HepG2 (cell line): ENCODE results near the gene TMEM167A. TPM values are rescaled to one million over a fixed set of nuclear protein-coding genes. Genes with fewer than 3 reads are reported as not detected.

ENCODE experiments used
- ATAC-seq: fragments of 200-7000 bp; cut with Tn5 transposase; 3 replicates; pipeline ENCODE4 v1.9.1; 2020; ENCODE audit warnings: mild to moderate bottlenecking, moderate library complexity
- BruUV-seq: library from RNA; stranded (reverse); fragments of 400-500 nt; replicated peaks from 2 replicates; lab custom pipeline; 2021; lab: Mats Ljungman, UMichigan
- CTCF ChIA-PET: fragments of 300-600 bp; formaldehyde crosslinking; extraction: SDS; loops from one replicate; lab custom pipeline; 2021; ENCODE audit warnings: low total read pairs, inconsistent platforms, low intra/inter-chr PET ratio; lab: Yijun Ruan, JAX
- POLR2A ChIA-PET: fragments of 350-600 bp; sonication (Branson Sonifier 250); formaldehyde crosslinking; loops from one replicate; lab custom pipeline; 2020; ENCODE audit warnings: antibody characterized with exemption, inconsistent platforms; lab: Yijun Ruan, JAX
- DNase-seq: peaks from one replicate; pipeline ENCODE4 v3.0.0-alpha.2; 2015; ENCODE audit warnings: low spot score
- FAIRE-seq: peaks from 3 replicates; lab custom pipeline; 2011; peaks lifted over from hg19 to GRCh38; lab: Jason Lieb, UNC
- H2AFZ ChIP-seq: one replicate; pipeline ENCODE4 v1.6.1; 2011; ENCODE audit warnings: low read length, inconsistent platforms
- H3K27ac ChIP-seq: fragments of 300-600 bp; 3 replicates; pipeline ENCODE4 v1.8.0; 2011; ENCODE audit warnings: mixed run types, mild to moderate bottlenecking, mixed read lengths, low read length, inconsistent platforms; ENCODE audit not compliant: insufficient read depth; ENCODE audit errors: extremely low read length
- H3K27me3 ChIP-seq, 2 experiments: fragments of 200-600 bp in 1 of 2; 2 replicates in 1 of 2; 3 replicates in 1 of 2; pipeline versions ENCODE4 v1.6.0 to v1.8.0; 2011; ENCODE audit warnings: low read length in 2 of 2, mild to moderate bottlenecking in 2 of 2, moderate library complexity in 2 of 2, inconsistent platforms in 1 of 2; ENCODE audit not compliant: insufficient read depth in 2 of 2, control insufficient read depth in 1 of 2
- H3K36me3 ChIP-seq, 2 experiments: fragments of 200-600 bp in 1 of 2; replicated peaks in 1 of 2; 2 replicates in 1 of 2; 3 replicates in 1 of 2; pipeline versions ENCODE4 v1.5.1 to v1.8.0; 2011; ENCODE audit warnings: low read length in 2 of 2, inconsistent platforms in 1 of 2; ENCODE audit not compliant: insufficient read depth in 2 of 2, control insufficient read depth in 1 of 2
- H3K4me1 ChIP-seq: 2 replicates; pipeline ENCODE4 v1.5.1; 2012; ENCODE audit warnings: low read length, inconsistent platforms; ENCODE audit not compliant: insufficient read depth
- H3K4me2 ChIP-seq: 2 replicates; pipeline ENCODE4 v1.6.0; 2011; ENCODE audit warnings: low read depth, low read length, inconsistent platforms
- H3K4me3 ChIP-seq, 3 experiments: fragments of 200-600 bp in 1 of 3; sonication (generic), shearing (Covaris generic) in 1 of 3; replicated peaks in 1 of 3; 2 replicates each; pipeline ENCODE4 v1.5.1; 2011 to 2016; ENCODE audit warnings: low read length in 3 of 3, inconsistent platforms in 2 of 3, low read depth in 2 of 3, mild to moderate bottlenecking in 2 of 3, control low read depth in 1 of 3, mixed read lengths in 1 of 3; ENCODE audit not compliant: insufficient read depth in 1 of 3
- H3K79me2 ChIP-seq: one replicate; pipeline ENCODE4 v1.6.1; 2011; ENCODE audit warnings: low read length, inconsistent platforms; ENCODE audit not compliant: insufficient read depth
- H3K9ac ChIP-seq: 2 replicates; pipeline ENCODE4 v1.6.0; 2011; ENCODE audit warnings: mild to moderate bottlenecking, low read depth, low read length, inconsistent platforms; ENCODE audit not compliant: insufficient read depth
- H3K9me3 ChIP-seq: 2 replicates; pipeline ENCODE4 v1.5.1; 2012; ENCODE audit warnings: mild to moderate bottlenecking, low read length
- H4K20me1 ChIP-seq: 2 replicates; pipeline ENCODE4 v1.6.0; 2011; ENCODE audit warnings: inconsistent platforms, mild to moderate bottlenecking, low read length, moderate library complexity; ENCODE audit not compliant: insufficient read depth
- ATF7 ChIP-seq, 2 experiments: fragments of 450-650 bp in 1 of 2; sonication (generic) in 1 of 2; formaldehyde crosslinking in 1 of 2; IDR thresholded peaks; 2 replicates each; pipeline versions ENCODE4 v1.4.0 to v1.6.1; 2016 to 2020; ENCODE audit warnings: antibody characterized with exemption in 1 of 2, mild to moderate bottlenecking in 1 of 2, missing genetic modification reagents in 1 of 2
- CBX2 ChIP-seq, 2 experiments: fragments of 200-600 bp in 1 of 2; sonication (generic); formaldehyde crosslinking in 1 of 2; IDR thresholded peaks; 2 replicates each; pipeline versions ENCODE4 v1.7.0 to v1.8.1; 2018 to 2022; ENCODE audit warnings: low read depth in 2 of 2, low read length in 1 of 2, mild to moderate bottlenecking in 1 of 2, missing genetic modification reagents in 1 of 2
- CREB1 ChIP-seq, 2 experiments: fragments of 450-650 bp in 1 of 2; IDR thresholded peaks; 2 replicates each; pipeline ENCODE4 v1.6.1; 2016 to 2017; ENCODE audit warnings: control low read depth in 1 of 2, mild to moderate bottlenecking in 1 of 2, missing compliant biosample characterization in 1 of 2, missing genetic modification characterization in 1 of 2
- GTF3A ChIP-seq: sonication (generic); formaldehyde crosslinking; conservative IDR thresholded peaks from 2 replicates; pipeline ENCODE4 v1.4.0; 2020; ENCODE audit warnings: mild to moderate bottlenecking, missing genetic modification reagents
- HNF4A ChIP-seq: sonication (generic); formaldehyde crosslinking; IDR thresholded peaks from 2 replicates; pipeline ENCODE4 v1.4.0; 2020; ENCODE audit warnings: missing genetic modification reagents
- MAF1 ChIP-seq: sonication (generic); formaldehyde crosslinking; IDR thresholded peaks from 2 replicates; pipeline ENCODE4 v1.5.0; 2020; ENCODE audit warnings: missing genetic modification reagents, borderline replicate concordance
- NKX3-1 ChIP-seq: sonication (generic); formaldehyde crosslinking; IDR thresholded peaks from 2 replicates; pipeline ENCODE4 v1.5.0; 2020; ENCODE audit warnings: missing genetic modification reagents
- PLRG1 ChIP-seq: fragments of 450-650 bp; conservative IDR thresholded peaks from 2 replicates; pipeline ENCODE4 v1.6.1; 2016
- POLR2AphosphoS2 ChIP-seq: IDR thresholded peaks from 2 replicates; pipeline ENCODE4 v1.6.1; 2011; ENCODE audit warnings: low read depth, low read length, improper control_type of control experiment
- STAG1 ChIP-seq: sonication (generic); formaldehyde crosslinking; IDR thresholded peaks from 2 replicates; pipeline ENCODE4 v1.4.0; 2020; ENCODE audit warnings: missing genetic modification reagents
- TBP ChIP-seq: sonication (generic); formaldehyde crosslinking; IDR thresholded peaks from 2 replicates; pipeline ENCODE4 v1.5.0; 2020; ENCODE audit warnings: missing genetic modification reagents
- ZNF615 ChIP-seq: sonication (generic); formaldehyde crosslinking; IDR thresholded peaks from 2 replicates; pipeline ENCODE4 v1.5.0; 2020; ENCODE audit warnings: mild to moderate bottlenecking, missing genetic modification reagents, borderline replicate concordance
- ZNF709 ChIP-seq: sonication (generic); formaldehyde crosslinking; IDR thresholded peaks from 2 replicates; pipeline ENCODE4 v1.5.0; 2020; ENCODE audit warnings: mild to moderate bottlenecking, missing genetic modification reagents
- ZNF724P ChIP-seq: sonication (generic); formaldehyde crosslinking; IDR thresholded peaks from 2 replicates; pipeline ENCODE4 v1.8.0; 2022; ENCODE audit warnings: missing genetic modification reagents, borderline replicate concordance
- ZNF773 ChIP-seq: sonication (generic); formaldehyde crosslinking; IDR thresholded peaks from 2 replicates; pipeline ENCODE4 v1.4.0; 2020; ENCODE audit warnings: missing genetic modification reagents, borderline replicate concordance
- WGBS: methylation state at CpG from one replicate; pipeline ENCODE4 v1.1.6; 2017; ENCODE audit warnings: low lambda C conversion rate; 5-methylcytosine and 5-hydroxymethylcytosine counted together
- in situ Hi-C: cut with HindIII; loops from 2 replicates; pipeline ENCODE4 v1.10.0; 2017; ENCODE audit warnings: low pct_unique_long_range_greater_than_20kb; ENCODE audit not compliant: extremely low pct_ligation_motif_present
- intact Hi-C: fragments of 100-400 bp; cut with micrococcal nuclease; formaldehyde crosslinking; loops from one replicate; pipeline ENCODE4 v1.10.0; 2022; ENCODE audit not compliant: unreplicated experiment
- polyA plus RNA-seq, 8 experiments: library from polyadenylated mRNA; depleted of rRNA in 3 of 8; stranded (reverse) in 7 of 8; unstranded in 1 of 8; fragments of >200 nt; fragmentation: Illumina TruSeq in 4 of 8; extraction: Trizol in 4 of 8; gene quantifications; 2 replicates each; pipeline versions ENCODE4 v1.2.1 to v1.2.3, GENCODE V29; 2011 to 2016; ENCODE audit warnings: low read depth in 4 of 8, missing spikeins in 1 of 8, mixed read lengths in 1 of 8; ENCODE audit not compliant: insufficient read depth in 1 of 8
- total RNA-seq, 5 experiments: library from RNA; depleted of rRNA; stranded (reverse); fragments of >200 nt; fragmentation: Illumina TruSeq; extraction: Trizol; gene quantifications; 2 replicates each; pipeline ENCODE4 v1.2.3, GENCODE V29; 2016; ENCODE audit warnings: low read depth in 1 of 5
- TF ChIP-seq, protein P1 (sequence below): sonication (generic); formaldehyde crosslinking; IDR thresholded peaks from 2 replicates; pipeline ENCODE4 v1.5.0; 2020; ENCODE audit warnings: mild to moderate bottlenecking, missing genetic modification reagents

TMEM167A gene
- total and polyA plus RNA-seq, 2 of the 13 experiments (the other 11 are each of a cell fraction or from before 2014, with no cell fraction given): 47.0 to 78.7 TPM

DNA sequence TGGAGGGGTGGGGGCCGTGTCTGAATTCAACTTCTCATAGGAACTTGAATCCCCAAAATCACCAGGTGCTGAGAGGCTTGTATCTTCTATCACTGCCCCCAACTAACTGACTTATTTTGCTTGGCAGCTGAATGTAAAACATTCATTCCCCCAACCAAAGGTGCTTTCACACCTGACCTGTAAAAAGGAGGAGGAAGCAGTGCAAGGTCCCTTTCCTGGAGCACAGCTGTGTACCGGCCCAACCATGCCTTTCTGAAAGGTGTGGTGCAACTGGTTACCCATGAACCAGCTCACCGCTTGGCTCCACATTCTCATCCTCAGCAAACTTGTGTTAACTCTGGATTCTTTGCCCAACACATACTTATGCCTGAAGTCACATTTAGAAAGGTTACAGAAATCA is 34.7 kb downstream of the TMEM167A start:
- DNase-seq (no peak), ATAC-seq (peak; percentile 80)
- Histone ChIP-seq H3K9me3 (no peaks in the 10 kb centered on the region), H3K4me3 (no peak overlapping the region), H3K36me3 (no peaks in the 10 kb centered on the region), H3K4me1 (peaks cover 14% of the 10 kb centered on the region), H3K79me2 (no peaks in the 10 kb centered on the region)
- intact Hi-C loops (no loop called here), in situ Hi-C loops (no loop called here)
- CTCF ChIA-PET: no interaction called here
- 21% methylated on average over 3 of the region's 3 CpGs for WGBS
- peak; percentile 50 for TF ChIP-seq HNF4A (CRISPR knock-in tag)
- TF ChIP-seq, protein P1, sequence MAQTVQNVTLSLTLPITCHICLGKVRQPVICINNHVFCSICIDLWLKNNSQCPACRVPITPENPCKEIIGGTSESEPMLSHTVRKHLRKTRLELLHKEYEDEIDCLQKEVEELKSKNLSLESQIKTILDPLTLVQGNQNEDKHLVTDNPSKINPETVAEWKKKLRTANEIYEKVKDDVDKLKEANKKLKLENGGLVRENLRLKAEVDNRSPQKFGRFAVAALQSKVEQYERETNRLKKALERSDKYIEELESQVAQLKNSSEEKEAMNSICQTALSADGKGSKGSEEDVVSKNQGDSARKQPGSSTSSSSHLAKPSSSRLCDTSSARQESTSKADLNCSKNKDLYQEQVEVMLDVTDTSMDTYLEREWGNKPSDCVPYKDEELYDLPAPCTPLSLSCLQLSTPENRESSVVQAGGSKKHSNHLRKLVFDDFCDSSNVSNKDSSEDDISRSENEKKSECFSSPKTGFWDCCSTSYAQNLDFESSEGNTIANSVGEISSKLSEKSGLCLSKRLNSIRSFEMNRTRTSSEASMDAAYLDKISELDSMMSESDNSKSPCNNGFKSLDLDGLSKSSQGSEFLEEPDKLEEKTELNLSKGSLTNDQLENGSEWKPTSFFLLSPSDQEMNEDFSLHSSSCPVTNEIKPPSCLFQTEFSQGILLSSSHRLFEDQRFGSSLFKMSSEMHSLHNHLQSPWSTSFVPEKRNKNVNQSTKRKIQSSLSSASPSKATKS (CRISPR knock-in tag): no peak
- TF ChIP-seq, all 625 proteins: peak for 1
- no peak overlapping the region for H3K9ac ChIP-seq
- no peaks in the 10 kb centered on the region for H3K27me3 ChIP-seq
- no peaks in the 10 kb centered on the region for H4K20me1 ChIP-seq
- no peak overlapping the region for H3K4me2 ChIP-seq
- POLR2A ChIA-PET: no interaction called here
- no TSS peak for BruUV-seq
- no peak for FAIRE-seq
- H2AFZ ChIP-seq: no peak overlapping the region
- no peak overlapping the region for H3K27ac ChIP-seq

DNA sequence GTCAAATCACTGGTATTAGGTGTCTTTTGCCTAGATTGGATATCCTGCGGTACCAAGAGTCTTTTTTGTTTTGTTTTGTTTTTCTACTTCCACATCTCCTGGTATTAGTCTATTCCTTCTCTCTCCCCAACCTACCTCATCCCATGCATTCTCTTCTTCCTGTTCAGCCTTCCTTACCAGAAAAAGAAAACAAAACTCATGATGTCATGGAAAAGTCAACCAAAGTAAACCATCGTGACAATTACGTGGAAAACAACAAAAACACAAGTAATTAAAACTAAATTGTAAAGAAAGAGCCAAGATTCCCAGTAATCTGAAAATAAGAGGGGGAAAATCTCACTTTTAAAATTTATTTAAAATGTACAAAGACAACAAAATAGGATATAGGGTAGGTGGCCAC is 38.3 kb downstream of the TMEM167A start:
- CTCF ChIA-PET: no interaction called here
- H3K9me3 ChIP-seq: no peaks in the 10 kb centered on the region
- BruUV-seq: no TSS peak
- POLR2A ChIA-PET: no interaction called here
- H3K4me1 ChIP-seq: peaks cover 14% of the 10 kb centered on the region
- H3K27ac ChIP-seq: no peak overlapping the region
- intact Hi-C loops: no loop called here
- in situ Hi-C loops: no loop called here
- FAIRE-seq (no peak), DNase-seq (no peak), ATAC-seq (no peak)
- no peaks in the 10 kb centered on the region for H4K20me1 ChIP-seq
- no peak overlapping the region for H3K9ac ChIP-seq
- 77% methylated on average over 3 of the region's 3 CpGs for WGBS
- 0 out of 5 replicates have a peak, but pooled peaks cover 0 to 2% of the 10 kb centered on the region in 2 experiments for H3K27me3 ChIP-seq
- no peak overlapping the region for H3K4me2 ChIP-seq
- H3K79me2 ChIP-seq: no peaks in the 10 kb centered on the region
- TF ChIP-seq ZNF724P: no peak
- no peak for TF ChIP-seq MAF1 (CRISPR knock-in tag)
- TF ChIP-seq PLRG1: no peak
- no peak for TF ChIP-seq POLR2AphosphoS2
- 0 out of 2 replicates have a peak, but pooled peaks have one; percentile 20 for TF ChIP-seq CREB1 (IDR thresholded peaks at IDR 0.05)
- TF ChIP-seq CREB1 (CRISPR knock-in tag; IDR thresholded peaks at IDR 0.05): no peak
- TF ChIP-seq GTF3A (CRISPR knock-in tag): no peak
- TF ChIP-seq STAG1: no peak
- TF ChIP-seq TBP (CRISPR knock-in tag): no peak
- no peak for TF ChIP-seq ZNF709
- no peak for TF ChIP-seq ZNF615 (CRISPR knock-in tag)
- TF ChIP-seq ATF7 (IDR thresholded peaks at IDR 0.05): peak; percentile 72
- TF ChIP-seq ATF7 (CRISPR knock-in tag; IDR thresholded peaks at IDR 0.05): no peak
- TF ChIP-seq CBX2 (IDR thresholded peaks at IDR 0.05; ENCODE audit: low read depth, low read length): no peak
- TF ChIP-seq CBX2 (CRISPR knock-in tag; IDR thresholded peaks at IDR 0.05; ENCODE audit: low read depth): no peak
- TF ChIP-seq NKX3-1: no peak
- no peak for TF ChIP-seq ZNF773
- H2AFZ ChIP-seq: no peak overlapping the region
- no peaks in the 10 kb centered on the region for H3K36me3 ChIP-seq
- H3K4me3 ChIP-seq: no peak overlapping the region
